ENCODE data around the gene VPS13D. TPM values are rescaled to one million over a fixed set of nuclear protein-coding genes. Genes with fewer than 3 reads are reported as not detected.
A peak's percentile ranks its signal among the peaks of the same experiment; 100 is the strongest.

Gene VPS13D
- polyA plus RNA-seq, 1 of the 3 experiments (the other 2 are of a cell fraction), result 15.0 TPM

DNA sequence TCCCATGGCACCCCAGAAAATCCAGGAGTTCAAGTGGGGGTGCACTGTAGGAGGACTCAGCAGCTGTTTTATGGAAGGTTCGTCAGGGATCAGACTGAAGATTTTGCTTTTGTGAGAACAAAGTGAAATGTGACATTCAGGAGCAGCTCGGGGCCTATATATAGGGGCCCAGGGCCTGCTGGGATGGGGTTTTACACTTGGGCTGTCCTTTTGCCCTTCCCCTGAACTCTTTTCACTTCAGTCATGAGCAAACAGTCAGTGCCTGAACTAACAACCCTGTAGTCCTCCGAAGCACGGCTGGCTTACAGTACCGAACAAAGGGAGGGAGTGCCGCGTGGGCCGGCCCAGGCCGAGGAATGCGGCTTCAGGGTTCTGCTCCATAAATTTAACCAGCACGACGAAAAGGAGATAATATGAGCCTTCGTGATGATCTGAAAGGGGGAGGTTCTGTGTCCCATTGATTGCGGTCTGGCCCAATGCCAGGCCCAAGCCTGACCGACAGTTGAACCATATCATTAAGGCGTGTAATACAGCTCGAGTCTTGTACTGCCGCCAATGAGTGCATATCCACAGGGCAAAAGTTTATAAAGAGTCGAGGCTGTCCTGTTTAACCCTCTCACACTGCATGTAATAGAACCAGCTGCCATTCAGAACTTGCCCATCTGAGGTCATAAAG lies 248.2 kb downstream of the VPS13D start (continued):
- no peak; the same call in 1 of the 2 replicates for TF ChIP-seq SMC3 (IDR thresholded peaks at IDR 0.05; ENCODE audit: low read depth, low read length)
- TF ChIP-seq, protein P1, sequence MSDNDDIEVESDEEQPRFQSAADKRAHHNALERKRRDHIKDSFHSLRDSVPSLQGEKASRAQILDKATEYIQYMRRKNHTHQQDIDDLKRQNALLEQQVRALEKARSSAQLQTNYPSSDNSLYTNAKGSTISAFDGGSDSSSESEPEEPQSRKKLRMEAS (IDR thresholded peaks at IDR 0.05; ENCODE audit: low read depth), result peak; percentile 74
- peak; percentile 57 for TF ChIP-seq JUND (IDR thresholded peaks at IDR 0.05)
- peak; percentile 56; the same call in 1 of the 2 replicates for TF ChIP-seq REST (IDR thresholded peaks at IDR 0.05; ENCODE audit: low read depth, low read length)
- TF ChIP-seq FOXJ3 (CRISPR knock-in tag; IDR thresholded peaks at IDR 0.05), result no peak
- TF ChIP-seq EZH2phosphoT487 (IDR thresholded peaks at IDR 0.05; ENCODE audit: borderline replicate concordance, low read depth), result no peak
- peak; percentile 66 for TF ChIP-seq POLR2AphosphoS5 (IDR thresholded peaks at IDR 0.05; ENCODE audit: low read depth, low read length)
- TF ChIP-seq RAD21 (IDR thresholded peaks at IDR 0.05; ENCODE audit: low read length), result peak; percentile 5; the same call in 1 of the 2 replicates
- 0 out of 2 replicates have a peak, but pooled peaks have one; percentile 70 for TF ChIP-seq FOXM1 (IDR thresholded peaks at IDR 0.05; ENCODE audit: low read depth)
- TF ChIP-seq NRF1 (IDR thresholded peaks at IDR 0.05; ENCODE audit: low read depth, low read length), result no peak
- 0 out of 2 replicates have a peak, but pooled peaks have one; percentile 39 for TF ChIP-seq RCOR1 (IDR thresholded peaks at IDR 0.05; ENCODE audit: low read length)

DNA sequence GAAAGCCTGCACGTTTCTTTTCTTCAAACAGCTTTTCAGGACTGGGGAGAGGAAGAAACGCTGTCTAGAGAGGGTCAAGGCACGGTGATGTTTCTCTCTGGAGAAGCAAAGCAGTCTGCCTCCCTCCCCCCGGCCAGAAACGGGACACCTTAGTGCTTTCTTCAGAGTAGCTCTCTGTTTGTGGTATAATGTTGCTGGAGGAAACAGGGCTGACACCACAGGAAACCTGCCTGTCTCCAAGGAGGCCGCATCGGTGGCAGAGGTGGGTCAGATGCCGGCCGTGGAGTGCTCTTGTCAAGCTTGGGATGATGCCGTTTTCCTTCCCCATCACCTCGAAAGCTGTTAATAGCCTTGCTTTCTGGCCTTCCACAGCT lies 248.8 kb downstream of the VPS13D start:
- Histone ChIP-seq H4K20me1 (ENCODE audit: insufficient read depth) (no peaks in the 10 kb centered on the region), H3K4me1 (ENCODE audit: control insufficient read depth in 1 of 2, insufficient read depth in 2 of 2, low read depth in 1 of 2, low read length in 1 of 2) (peaks cover 36 to 67% of the 10 kb centered on the region in 2 experiments), H3K9me2 (no peaks in the 10 kb centered on the region), H3K36me3 (replicated peaks in 1 of 2; ENCODE audit: control insufficient read depth in 1 of 2, insufficient read depth in 2 of 2, low read length in 1 of 2) (no peaks in the 10 kb centered on the region), H2AFZ (ENCODE audit: low read depth) (no peak overlapping the region), H3F3A (replicated peaks; ENCODE audit: insufficient read depth) (peaks cover 24% of the 10 kb centered on the region), H3K27ac (ENCODE audit: low read depth in 2 of 2, low read length in 1 of 2) (peak overlapping the region; percentile 61 to 94), H3K79me2 (ENCODE audit: insufficient read depth) (no peaks in the 10 kb centered on the region), H3K4me3 (ENCODE audit: low read depth in 2 of 2, low read length in 1 of 2) (no peak overlapping the region), H3K9ac (no peak overlapping the region; the same call in 1 of the 2 replicates), H3K4me2 (peak overlapping the region; percentile 54), H3K9me3 (no peaks in the 10 kb centered on the region), H3K27me3 (ENCODE audit: insufficient read depth) (no peaks in the 10 kb centered on the region)
- no peak for TF ChIP-seq GATA2 (CRISPR knock-in tag; IDR thresholded peaks at IDR 0.05)
- no peak for TF ChIP-seq REST (IDR thresholded peaks at IDR 0.05; ENCODE audit: low read depth, low read length)
- no peak for TF ChIP-seq MXI1 (IDR thresholded peaks at IDR 0.05; ENCODE audit: low read depth, low read length)
- no peak for TF ChIP-seq MEF2A (IDR thresholded peaks at IDR 0.05; ENCODE audit: borderline replicate concordance, low read depth)
- TF ChIP-seq POLR2AphosphoS5 (IDR thresholded peaks at IDR 0.05; ENCODE audit: low read depth, low read length), result no peak
- no peak for TF ChIP-seq FOSL2 (IDR thresholded peaks at IDR 0.05; ENCODE audit: borderline replicate concordance, low read depth)
- no peak for TF ChIP-seq CHD2 (IDR thresholded peaks at IDR 0.05; ENCODE audit: low read length, partially characterized antibody)
- TF ChIP-seq TCF12 (IDR thresholded peaks at IDR 0.05), result no peak
- no peak for TF ChIP-seq RFX5 (IDR thresholded peaks at IDR 0.05; ENCODE audit: low read length)
- no peak for TF ChIP-seq EZH2phosphoT487 (IDR thresholded peaks at IDR 0.05; ENCODE audit: borderline replicate concordance, low read depth)
- TF ChIP-seq, protein P1 (IDR thresholded peaks at IDR 0.05; ENCODE audit: low read depth), result no peak
- no peak for TF ChIP-seq ELF1 (IDR thresholded peaks at IDR 0.05)
- TF ChIP-seq JUND (IDR thresholded peaks at IDR 0.05), result no peak
- TF ChIP-seq RCOR1 (IDR thresholded peaks at IDR 0.05; ENCODE audit: low read length), result no peak
- 46% methylated on average over 6 of the region's 11 CpGs for WGBS (ENCODE audit: low lambda C conversion rate)
- ChIA-PET POLR2A (interaction anchor here (0.6 to 0.9 kb wide), 4 partner anchors 113 to 1441 kb away, joined by 3 to 4 read pairs (median 3); no protein-coding TSS in a partner anchor), CTCF (interaction anchor here (1.3 to 1.4 kb wide), 2 partner anchors 52 to 102 kb away, joined by 3 read pairs; no protein-coding TSS in a partner anchor)
- no peak for DNase-seq

Data from SK-N-SH (cell line).